Prostate gland (tissue), 2 donors: ENCODE results near the gene EML4. TPM values are rescaled to one million over a fixed set of nuclear protein-coding genes. Genes with fewer than 3 reads are reported as not detected.

Experiments used
- DNase-seq: peaks from one replicate; pipeline ENCODE4 v3.0.0-alpha.2; 2019; ENCODE audit warnings: low spot score
- H3K27ac ChIP-seq, 2 donors: fragments of 200-600 bp; sonication (generic); 2 replicates each; pipeline ENCODE4 v1.5.1; 2017 to 2019
- H3K27me3 ChIP-seq: fragments of 200-600 bp; sonication (generic); replicated peaks from 2 replicates; pipeline ENCODE4 v1.5.1; 2019; ENCODE audit not compliant: insufficient read depth
- H3K36me3 ChIP-seq, 2 donors: fragments of 200-600 bp; sonication (generic); 1 replicate in 1 of 2; 2 replicates in 1 of 2; pipeline versions ENCODE4 v1.5.1 to v1.8.1; 2017 to 2019
- H3K4me1 ChIP-seq: fragments of 200-600 bp; sonication (generic); replicated peaks from 2 replicates; pipeline ENCODE4 v1.5.1; 2019
- H3K4me3 ChIP-seq, 2 donors: fragments of 200-600 bp; sonication (generic); 2 replicates each; pipeline ENCODE4 v1.5.1; 2017 to 2019
- H3K9me3 ChIP-seq: fragments of 200-600 bp; sonication (generic); 2 replicates; pipeline ENCODE4 v1.5.1; 2017
- CTCF ChIP-seq, 4 experiments: fragments of 200-600 bp in 2 of 4; fragments of 450-650 bp in 2 of 4; sonication (generic) in 2 of 4; IDR thresholded peaks; 1 replicate in 3 of 4; 2 replicates in 1 of 4; pipeline ENCODE4 v1.5.1; 2016 to 2019; ENCODE audit warnings: antibody characterized with exemption in 4 of 4, mild to moderate bottlenecking in 2 of 4, moderate library complexity in 2 of 4
- POLR2A ChIP-seq: fragments of 450-650 bp; IDR thresholded peaks from one replicate; pipeline ENCODE4 v1.6.1; 2016; ENCODE audit warnings: antibody characterized with exemption, mild to moderate bottlenecking
- POLR2AphosphoS5 ChIP-seq: sonication (generic); formaldehyde crosslinking; IDR thresholded peaks from one replicate; pipeline ENCODE4 v1.6.1; 2017; ENCODE audit warnings: antibody characterized with exemption
- whole genome bisulfite sequencing: methylation state at CpG from one replicate; pipeline ENCODE4 v1.1.5; 2018; 5-methylcytosine and 5-hydroxymethylcytosine counted together
- intact Hi-C: fragments of 100-400 bp; cut with DNase I; formaldehyde crosslinking; loops from one replicate; pipeline ENCODE4 v1.14.2; 2022
- total RNA-seq, 2 donors: library from RNA; depleted of rRNA; stranded (reverse); fragments of >200 nt; gene quantifications; one replicate each; pipeline ENCODE4 v1.1.0, GENCODE V29; 2016

The EML4 gene
- total RNA-seq, 2 donors from 2014 or later: 26.3 to 38.2 TPM

GRCh38 chr2:42298132-42298531, 129.0 kb downstream of the EML4 start:
- 13% methylated on average over 1 of the region's 1 CpG for WGBS
- TF ChIP-seq POLR2A (no peak), POLR2AphosphoS5 (no peak), CTCF (IDR thresholded peaks at IDR 0.05) (no peak)
- Histone ChIP-seq H3K27me3 (no peaks in the 10 kb centered on the region), H3K4me3 (no peak overlapping the region), H3K36me3 (no peaks in the 10 kb centered on the region), H3K27ac (no peak overlapping the region), H3K4me1 (no peaks in the 10 kb centered on the region), H3K9me3 (no peaks in the 10 kb centered on the region)
- intact Hi-C loops: no loop called here
- no peak for DNase-seq

GRCh38 chr2:42298996-42299754, 130.0 kb downstream of the EML4 start:
- Histone ChIP-seq H3K27ac (no peak overlapping the region), H3K36me3 (no peaks in the 10 kb centered on the region), H3K4me1 (no peaks in the 10 kb centered on the region), H3K4me3 (no peak overlapping the region), H3K9me3 (no peaks in the 10 kb centered on the region), H3K27me3 (no peaks in the 10 kb centered on the region)
- no peak for DNase-seq
- intact Hi-C loops: no loop called here
- WGBS: 83% methylated on average over 3 of the region's 3 CpGs
- no peak for TF ChIP-seq POLR2AphosphoS5
- TF ChIP-seq CTCF (IDR thresholded peaks at IDR 0.05): no peak
- no peak for TF ChIP-seq POLR2A

- no peak for DNase-seq
- H3K4me3 ChIP-seq: no peak overlapping the region
- intact Hi-C loops: no loop called here
- 62% methylated on average over 2 of the region's 2 CpGs for WGBS
- TF ChIP-seq POLR2AphosphoS5 (no peak), POLR2A (no peak), CTCF (IDR thresholded peaks at IDR 0.05) (no peak)
- H3K9me3 ChIP-seq: no peaks in the 10 kb centered on the region
- no peaks in the 10 kb centered on the region for H3K4me1 ChIP-seq
- H3K27ac ChIP-seq: no peak overlapping the region
- no peaks in the 10 kb centered on the region for H3K27me3 ChIP-seq
- H3K36me3 ChIP-seq: no peaks in the 10 kb centered on the region
Observed at GRCh38 chr2:42300527-42300926, 131.4 kb downstream of the EML4 start.

GRCh38 chr2:42303252-42303651, 134.1 kb downstream of the EML4 start:
- intact Hi-C loops: no loop called here
- Histone ChIP-seq H3K4me3 (no peak overlapping the region), H3K36me3 (no peaks in the 10 kb centered on the region), H3K9me3 (no peaks in the 10 kb centered on the region), H3K4me1 (no peaks in the 10 kb centered on the region), H3K27me3 (no peaks in the 10 kb centered on the region), H3K27ac (no peak overlapping the region)
- no peak for TF ChIP-seq POLR2AphosphoS5
- TF ChIP-seq CTCF (IDR thresholded peaks at IDR 0.05): no peak
- TF ChIP-seq POLR2A: no peak
- 92% methylated on average over 3 of the region's 3 CpGs for WGBS
- no peak for DNase-seq

GRCh38 chr2:42304059-42304713, 135.0 kb downstream of the EML4 start:
- no peaks in the 10 kb centered on the region for H3K36me3 ChIP-seq
- 98% methylated on average over 2 of the region's 2 CpGs for WGBS
- H3K27ac ChIP-seq: no peak overlapping the region
- TF ChIP-seq POLR2AphosphoS5: no peak
- TF ChIP-seq POLR2A: no peak
- no peak for TF ChIP-seq CTCF (IDR thresholded peaks at IDR 0.05)
- no peak for DNase-seq
- no peak overlapping the region for H3K4me3 ChIP-seq
- no peaks in the 10 kb centered on the region for H3K27me3 ChIP-seq
- H3K9me3 ChIP-seq: no peaks in the 10 kb centered on the region
- no peaks in the 10 kb centered on the region for H3K4me1 ChIP-seq
- intact Hi-C loops: no loop called here
